Fibroblast of lung (primary cell): ENCODE results near the gene TM9SF2. TPM values are rescaled to one million over a fixed set of nuclear protein-coding genes. Genes with fewer than 3 reads are reported as not detected.
"Not testable (repeated sequence)": the region's sequence is repeated elsewhere in the genome, so short reads cannot be mapped to it uniquely, and the experiment has no call there.

Experiments
- DNase-seq, 2 donors: peaks; one replicate each; pipeline versions ENCODE4 v3.0.0 to v3.0.0-alpha.2; 2010; ENCODE audit warnings: low read depth in 2 of 2
- H2AFZ ChIP-seq: 2 replicates; pipeline ENCODE4 v1.5.1; 2012; ENCODE audit warnings: low read length, control low read depth, inconsistent platforms
- H3K27ac ChIP-seq: 2 replicates; pipeline ENCODE4 v1.5.1; 2011; ENCODE audit warnings: low read length, control low read depth; ENCODE audit not compliant: insufficient read depth
- H3K27me3 ChIP-seq: 2 replicates; pipeline ENCODE4 v1.5.1; 2011; ENCODE audit warnings: mild to moderate bottlenecking, low read length; ENCODE audit not compliant: control insufficient read depth, insufficient read depth
- H3K36me3 ChIP-seq: 2 replicates; pipeline ENCODE4 v1.5.1; 2011; ENCODE audit warnings: low read length; ENCODE audit not compliant: control insufficient read depth, insufficient read depth
- H3K4me1 ChIP-seq: 2 replicates; pipeline ENCODE4 v1.5.1; 2011; ENCODE audit warnings: low read length; ENCODE audit not compliant: control insufficient read depth, insufficient read depth; ENCODE audit errors: extremely low read depth
- H3K4me2 ChIP-seq: 2 replicates; pipeline ENCODE4 v1.5.1; 2011; ENCODE audit warnings: low read length, control low read depth; ENCODE audit not compliant: insufficient read depth; ENCODE audit errors: extremely low read depth
- H3K4me3 ChIP-seq, 4 experiments: fragments of 200-600 bp in 1 of 4; sonication (generic) in 1 of 4; replicated peaks in 1 of 4; 2 replicates each; pipeline ENCODE4 v1.5.1; 2011 to 2016; ENCODE audit warnings: low read length in 4 of 4, low read depth in 3 of 4, mild to moderate bottlenecking in 3 of 4, control low read depth in 2 of 4, inconsistent platforms in 1 of 4, mixed read lengths in 1 of 4; ENCODE audit not compliant: insufficient read depth in 1 of 4; ENCODE audit errors: control extremely low read depth in 1 of 4
- H3K79me2 ChIP-seq: 2 replicates; pipeline ENCODE4 v1.5.1; 2012; ENCODE audit warnings: mild to moderate bottlenecking, low read length, inconsistent platforms; ENCODE audit not compliant: control insufficient read depth, insufficient read depth
- H3K9ac ChIP-seq: 2 replicates; pipeline ENCODE4 v1.5.1; 2011; ENCODE audit warnings: mild to moderate bottlenecking, low read length, control low read depth; ENCODE audit not compliant: insufficient read depth
- H3K9me3 ChIP-seq: 2 replicates; pipeline ENCODE4 v1.5.1; 2012; ENCODE audit warnings: low read depth, low read length; ENCODE audit not compliant: control insufficient read depth, insufficient read depth
- H4K20me1 ChIP-seq: 2 replicates; pipeline ENCODE4 v1.5.1; 2011; ENCODE audit warnings: low read length; ENCODE audit not compliant: control insufficient read depth, insufficient read depth; ENCODE audit errors: extremely low read depth
- EZH2 ChIP-seq: IDR thresholded peaks from 2 replicates; pipeline ENCODE4 v1.5.1; 2012; ENCODE audit warnings: low read length, control low read depth, mild to moderate bottlenecking; ENCODE audit errors: missing control alignments
- polyA plus RNA-seq, 2 donors: library from polyadenylated mRNA; depleted of rRNA in 1 of 2; stranded (reverse) in 1 of 2; unstranded in 1 of 2; fragments of >200 nt; gene quantifications; 2 replicates each; pipeline ENCODE4 v1.2.1, GENCODE V29; 2011 to 2012; ENCODE audit warnings: missing spikeins in 1 of 2
- total RNA-seq: library from RNA; depleted of rRNA; stranded (reverse); fragments of >200 nt; gene quantifications from 2 replicates; pipeline ENCODE4 v1.2.1, GENCODE V29; 2014
- TF ChIP-seq, protein P1 (sequence below), 2 donors: IDR thresholded peaks in 1 of 2; conservative IDR thresholded peaks in 1 of 2; 1 replicate in 1 of 2; 2 replicates in 1 of 2; pipeline ENCODE4 v1.5.1; 2011 to 2012; ENCODE audit warnings: low read length in 2 of 2, control low read depth in 1 of 2, inconsistent platforms in 1 of 2, low read depth in 1 of 2, mild to moderate bottlenecking in 1 of 2

The TM9SF2 gene
- total and polyA plus RNA-seq, 2 donors (not counting 1 experiment from before 2014, with no cell fraction given): 109 to 149 TPM

- H4K20me1 ChIP-seq: no peaks in the 10 kb centered on the region
- H3K4me1 ChIP-seq: no peaks in the 10 kb centered on the region
- no peaks in the 10 kb centered on the region for H3K79me2 ChIP-seq
- no peak overlapping the region for H3K27ac ChIP-seq
- no peak for DNase-seq
- peaks cover 4% of the 10 kb centered on the region for H3K27me3 ChIP-seq
- no peak overlapping the region for H3K4me3 ChIP-seq
- H3K36me3 ChIP-seq: no peaks in the 10 kb centered on the region
- H3K9me3 ChIP-seq: no peaks in the 10 kb centered on the region
- H3K9ac ChIP-seq: no peak overlapping the region
- H3K4me2 ChIP-seq: no peak overlapping the region
- no peak overlapping the region for H2AFZ ChIP-seq
- TF ChIP-seq, protein P1, sequence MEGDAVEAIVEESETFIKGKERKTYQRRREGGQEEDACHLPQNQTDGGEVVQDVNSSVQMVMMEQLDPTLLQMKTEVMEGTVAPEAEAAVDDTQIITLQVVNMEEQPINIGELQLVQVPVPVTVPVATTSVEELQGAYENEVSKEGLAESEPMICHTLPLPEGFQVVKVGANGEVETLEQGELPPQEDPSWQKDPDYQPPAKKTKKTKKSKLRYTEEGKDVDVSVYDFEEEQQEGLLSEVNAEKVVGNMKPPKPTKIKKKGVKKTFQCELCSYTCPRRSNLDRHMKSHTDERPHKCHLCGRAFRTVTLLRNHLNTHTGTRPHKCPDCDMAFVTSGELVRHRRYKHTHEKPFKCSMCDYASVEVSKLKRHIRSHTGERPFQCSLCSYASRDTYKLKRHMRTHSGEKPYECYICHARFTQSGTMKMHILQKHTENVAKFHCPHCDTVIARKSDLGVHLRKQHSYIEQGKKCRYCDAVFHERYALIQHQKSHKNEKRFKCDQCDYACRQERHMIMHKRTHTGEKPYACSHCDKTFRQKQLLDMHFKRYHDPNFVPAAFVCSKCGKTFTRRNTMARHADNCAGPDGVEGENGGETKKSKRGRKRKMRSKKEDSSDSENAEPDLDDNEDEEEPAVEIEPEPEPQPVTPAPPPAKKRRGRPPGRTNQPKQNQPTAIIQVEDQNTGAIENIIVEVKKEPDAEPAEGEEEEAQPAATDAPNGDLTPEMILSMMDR (conservative IDR thresholded peaks at IDR 0.05 in 1 of 2, IDR thresholded peaks at IDR 0.05 in 1 of 2; ENCODE audit: low read depth in 1 of 2, low read length in 2 of 2): no peak
- TF ChIP-seq EZH2: no peak
Observed at GRCh38 chr13:99486996-99487395, 14.3 kb upstream of the TM9SF2 start.

DNA sequence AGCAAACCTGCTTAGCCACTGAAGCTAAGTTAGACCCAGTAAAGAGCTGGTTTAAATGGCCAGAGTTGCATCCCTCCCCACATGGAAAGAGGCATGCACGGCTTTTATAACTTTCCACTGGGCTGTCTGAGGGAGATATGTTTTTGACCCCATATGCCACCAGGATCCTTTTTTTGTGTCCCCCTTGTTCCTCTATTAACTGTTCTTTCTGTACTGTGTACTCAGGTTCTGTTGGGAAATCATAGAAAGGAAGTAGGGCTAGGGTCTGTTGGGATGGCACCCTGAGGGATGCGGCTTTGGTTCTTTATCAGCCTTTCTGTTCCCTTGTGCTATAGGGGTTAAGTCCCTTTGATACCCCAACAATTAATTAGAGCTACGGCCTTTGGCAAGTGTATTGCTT lies 12.2 kb upstream of the TM9SF2 start:
- no peaks in the 10 kb centered on the region for H3K9me3 ChIP-seq
- no peak overlapping the region for H3K4me3 ChIP-seq
- DNase-seq: no peak
- no peak overlapping the region for H3K9ac ChIP-seq
- H3K27ac ChIP-seq: no peak overlapping the region
- no peaks in the 10 kb centered on the region for H4K20me1 ChIP-seq
- H3K27me3 ChIP-seq: peaks cover 4% of the 10 kb centered on the region
- TF ChIP-seq, protein P1 (conservative IDR thresholded peaks at IDR 0.05 in 1 of 2, IDR thresholded peaks at IDR 0.05 in 1 of 2; ENCODE audit: low read depth in 1 of 2, low read length in 2 of 2): no peak
- TF ChIP-seq EZH2: no peak
- no peak overlapping the region for H2AFZ ChIP-seq
- no peaks in the 10 kb centered on the region for H3K4me1 ChIP-seq
- H3K4me2 ChIP-seq: no peak overlapping the region
- H3K36me3 ChIP-seq: no peaks in the 10 kb centered on the region
- H3K79me2 ChIP-seq: no peaks in the 10 kb centered on the region

DNA sequence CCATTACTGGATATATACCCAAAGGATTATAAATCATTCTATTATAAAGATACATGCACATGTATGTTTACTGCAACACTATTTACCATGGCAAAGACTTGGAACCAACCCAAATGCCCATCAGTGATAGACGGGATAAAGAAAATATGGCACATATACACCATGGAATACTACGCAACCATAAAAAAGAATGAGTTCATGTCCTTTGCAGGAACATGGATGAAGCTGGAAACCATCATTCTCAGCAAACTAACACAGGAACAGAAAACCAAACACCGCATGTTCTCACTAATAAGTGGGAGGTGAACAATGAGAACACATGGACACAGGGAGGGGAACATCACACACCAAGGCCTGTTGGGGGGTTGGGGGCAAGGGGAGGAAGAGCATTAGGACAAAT lies 9.5 kb upstream of the TM9SF2 start:
- not testable (repeated sequence) for DNase-seq, H3K4me2 ChIP-seq, H3K36me3 ChIP-seq, H3K4me1 ChIP-seq, H3K9me3 ChIP-seq, H3K79me2 ChIP-seq, H4K20me1 ChIP-seq, H2AFZ ChIP-seq, H3K27ac ChIP-seq, H3K4me3 ChIP-seq, H3K27me3 ChIP-seq, H3K9ac ChIP-seq
